Glomerular visceral epithelial cell (primary cell): ENCODE measurements around the gene APBB2.

Experiments used
- DNase-seq: peaks from one replicate; pipeline ENCODE4 v3.0.0-alpha.2; 2016; ENCODE audit errors: extremely low spot score

Gene APBB2

DNA sequence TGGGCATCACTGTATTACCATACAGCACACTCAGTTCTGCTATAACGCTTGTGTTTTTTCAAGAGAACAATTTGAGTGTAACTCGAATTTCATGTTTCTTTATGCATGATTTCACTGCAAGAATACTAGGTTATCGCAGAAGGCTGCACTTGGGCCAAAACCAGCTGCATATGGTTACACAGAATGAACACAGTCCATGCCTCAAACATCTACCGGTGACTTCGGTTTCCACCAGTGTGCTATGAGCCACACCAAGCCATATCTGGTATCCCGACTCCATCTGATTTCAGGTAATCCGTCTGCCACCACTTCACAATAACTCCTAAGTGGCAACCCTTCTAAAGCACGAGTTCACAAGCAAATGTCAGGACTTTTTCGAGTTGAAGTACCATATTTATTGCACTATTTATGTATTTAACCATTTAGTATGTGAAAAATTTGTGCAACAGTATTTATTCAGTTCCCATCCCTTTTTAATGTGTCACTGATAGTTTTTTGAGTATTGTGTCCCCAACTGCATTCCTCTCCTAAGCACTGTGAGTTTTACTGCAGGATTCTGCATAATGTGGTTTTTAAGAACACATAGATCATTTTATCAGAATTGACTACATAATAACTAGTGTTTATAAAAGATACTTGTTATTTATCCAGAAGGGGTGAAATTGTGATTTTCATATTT, 111.8 kb downstream of the APBB2 start:
- DNase-seq, result no peak

DNA sequence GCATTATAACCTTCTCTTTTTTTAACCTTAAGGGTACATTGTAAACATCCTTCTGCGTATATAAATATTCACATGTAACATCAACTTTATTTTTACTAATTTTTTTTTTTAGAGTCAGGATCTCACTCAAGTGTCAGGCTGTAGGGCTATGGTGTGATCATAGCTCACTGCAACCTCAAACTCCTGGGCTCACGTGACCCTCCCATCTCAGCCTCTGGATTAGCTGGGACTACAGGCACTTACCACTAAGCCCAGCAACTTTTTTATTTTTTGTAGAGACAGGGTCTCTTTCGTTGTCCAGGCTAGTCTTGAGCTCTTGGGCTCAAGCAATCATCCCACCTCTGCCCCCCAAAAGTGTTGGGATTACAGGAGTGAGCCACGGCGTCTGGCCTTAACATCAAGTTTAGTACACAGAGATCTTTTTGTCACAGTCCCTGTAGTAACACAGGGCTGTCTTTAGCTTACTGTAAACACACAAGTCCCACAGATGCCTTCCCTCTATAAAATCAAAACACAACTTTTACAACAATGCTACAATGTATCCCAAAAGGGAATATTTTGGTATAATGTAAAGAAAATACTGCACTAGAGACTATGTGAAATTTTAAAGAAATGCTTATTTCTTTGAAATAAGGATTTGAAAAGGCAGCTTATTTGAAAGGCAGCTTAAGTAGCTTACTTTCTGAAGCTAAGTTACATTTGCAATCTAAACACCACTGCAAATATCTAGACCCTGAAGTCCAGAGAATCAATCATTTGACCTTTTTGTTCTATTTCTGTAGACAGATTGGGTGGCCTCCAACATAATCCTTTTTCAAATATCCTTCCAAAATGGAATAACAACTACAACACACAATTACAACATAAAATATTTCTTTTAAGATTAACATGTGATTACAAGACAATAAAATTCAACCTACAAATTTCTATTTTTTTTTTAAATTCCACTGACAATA, 116.0 kb downstream of the APBB2 start:
- no peak for DNase-seq

GRCh38 chr4:41095973-41096372, 118.4 kb downstream of the APBB2 start:
- DNase-seq, result peak; percentile 61

GRCh38 chr4:41095192-41095872, 119.0 kb downstream of the APBB2 start:
- DNase-seq, result no peak

DNA sequence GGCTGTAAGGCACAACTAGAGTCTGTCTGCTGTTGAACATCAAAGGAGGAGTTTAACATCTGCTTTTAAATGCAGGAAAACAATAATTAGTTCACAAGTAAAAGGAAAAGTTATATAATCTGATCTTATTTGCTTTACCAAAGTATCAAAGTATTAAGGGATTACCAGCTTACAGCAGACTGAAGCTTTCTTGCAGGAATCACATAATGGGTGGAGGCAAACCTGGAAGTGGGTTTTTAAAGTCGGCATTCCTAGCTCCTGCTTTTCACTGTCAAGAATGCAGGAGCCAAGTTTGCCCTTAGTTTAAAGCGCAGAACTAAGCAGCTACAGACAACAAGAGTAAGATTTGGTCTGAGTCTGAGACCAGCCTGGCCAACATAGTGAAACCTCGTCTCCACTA, 122.2 kb downstream of the APBB2 start:
- no peak for DNase-seq

- DNase-seq, result no peak
Measured at GRCh38 chr4:41081847-41082246, 132.5 kb downstream of the APBB2 start.

- DNase-seq, result no peak
Measured at GRCh38 chr4:41080976-41081375, 133.4 kb downstream of the APBB2 start.

DNA sequence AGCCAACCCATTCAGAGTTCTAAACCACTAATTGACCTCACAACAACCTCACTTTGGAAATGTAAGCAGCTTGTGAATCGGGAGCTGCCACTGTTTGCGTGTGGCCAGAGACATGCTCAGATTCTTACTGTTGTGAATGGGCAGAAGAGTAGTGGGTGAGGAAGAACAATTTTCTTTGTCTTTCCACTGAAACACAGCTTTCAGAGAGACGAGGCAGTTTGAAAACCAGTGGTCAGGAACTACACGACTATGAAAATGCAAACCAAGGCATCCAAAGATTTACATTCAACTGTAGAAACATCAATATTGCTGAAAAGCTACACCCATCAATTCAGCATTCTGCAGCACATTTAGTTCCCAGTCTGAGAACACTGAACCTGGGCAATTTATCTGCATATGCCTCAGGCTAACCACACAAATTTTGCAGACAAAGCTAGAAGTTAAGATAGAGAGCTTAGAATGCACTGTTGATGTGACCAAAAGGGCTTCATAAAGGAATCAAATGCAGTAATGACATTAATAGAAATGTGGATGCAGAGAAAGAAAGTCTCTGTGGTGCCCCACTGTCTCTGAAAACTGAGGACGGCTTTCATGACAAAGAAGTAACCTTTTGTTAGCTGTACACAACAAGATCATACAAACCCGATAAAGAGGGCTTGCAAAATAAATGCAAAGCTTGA, 134.3 kb downstream of the APBB2 start:
- no peak for DNase-seq

DNA sequence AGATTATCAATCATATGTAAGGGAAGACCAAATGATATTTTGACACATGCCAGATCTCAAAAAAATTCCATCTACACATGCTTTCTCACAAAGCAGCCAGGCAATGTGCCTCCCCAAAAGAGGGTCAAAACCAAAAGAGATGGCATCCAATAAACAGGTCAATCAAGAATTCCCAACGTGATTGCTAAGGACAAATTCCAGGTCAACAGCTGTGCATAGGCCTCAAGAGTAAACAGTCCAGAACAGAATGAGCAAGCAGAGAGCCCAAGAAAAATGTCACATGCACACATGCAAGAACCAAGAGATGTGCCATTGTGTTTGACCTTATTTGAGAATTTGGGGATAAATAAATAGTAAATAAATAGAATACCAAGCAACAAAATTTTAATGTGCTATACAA, 136.7 kb downstream of the APBB2 start:
- DNase-seq, result no peak

DNA sequence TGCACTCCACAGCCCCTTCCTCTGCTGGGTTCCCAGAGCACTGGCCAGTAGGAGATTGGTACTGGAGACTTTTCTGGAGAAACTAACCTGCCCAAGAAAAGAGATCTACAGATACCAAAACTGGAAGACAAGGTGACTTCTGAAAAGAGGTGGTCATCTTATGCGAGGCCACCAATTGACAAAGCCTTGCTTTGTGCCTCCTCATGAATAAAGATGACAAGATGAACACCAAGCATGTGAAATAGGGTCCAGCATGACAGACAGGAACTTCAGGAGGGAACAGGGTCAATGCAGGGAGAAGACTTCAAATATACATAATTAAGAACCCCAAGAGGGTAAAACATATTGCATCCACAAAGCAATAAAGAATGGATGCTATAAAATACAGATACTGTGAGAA, 137.9 kb downstream of the APBB2 start:
- no peak for DNase-seq

DNA sequence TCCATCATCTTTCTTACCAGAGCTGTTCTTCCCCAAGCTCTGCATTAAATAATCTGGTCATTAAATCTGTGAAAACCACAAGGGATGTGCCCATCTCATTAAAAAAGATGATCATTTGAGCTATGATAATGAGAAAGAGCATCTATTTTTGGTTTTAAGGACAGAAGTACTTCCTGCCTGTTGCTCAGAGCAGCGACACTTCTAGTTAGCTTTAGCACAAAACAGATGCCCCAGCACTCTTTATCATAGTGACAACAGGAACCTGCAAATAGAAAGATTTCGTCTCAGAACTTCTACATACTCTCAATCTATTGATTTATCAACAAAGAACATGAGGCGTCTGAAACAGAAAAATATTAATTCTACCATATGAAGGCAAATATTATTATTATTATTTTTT, 140.1 kb downstream of the APBB2 start:
- DNase-seq, result no peak

DNA sequence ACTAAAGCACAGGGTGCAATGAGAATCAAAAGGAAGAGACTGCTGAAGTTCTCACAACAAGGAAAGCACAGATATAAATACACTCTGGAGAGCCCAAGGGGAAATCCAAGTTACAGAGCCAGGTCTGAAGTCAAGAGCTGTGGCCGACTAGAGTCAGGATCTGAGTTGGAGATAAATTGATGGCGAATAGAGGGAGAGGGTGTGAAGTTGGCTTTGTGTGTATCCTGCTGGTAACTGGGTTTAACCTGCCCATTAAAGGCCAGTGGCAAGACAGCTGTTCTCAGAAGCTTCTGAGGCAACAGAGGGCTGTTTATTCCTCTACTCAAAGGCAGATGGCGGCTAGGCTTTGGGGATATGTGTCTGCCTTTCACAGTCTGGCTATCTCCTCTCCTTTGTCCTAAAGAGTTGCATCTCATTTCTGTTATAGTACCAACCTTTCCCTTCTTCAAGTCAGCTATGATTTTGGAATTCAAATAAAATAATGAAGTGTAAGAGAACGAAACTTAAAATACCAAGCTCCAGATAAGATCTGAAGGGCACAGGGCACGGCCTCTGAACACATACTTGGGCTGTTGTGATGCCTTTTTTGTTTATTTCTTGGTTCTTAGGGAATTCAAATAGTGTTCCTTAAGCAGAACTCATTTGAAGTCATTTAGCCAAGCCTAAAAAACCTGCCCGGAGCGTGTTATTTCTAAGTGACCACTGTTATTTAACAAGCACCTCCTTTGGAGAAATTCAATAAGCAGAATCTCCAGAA, 142.1 kb downstream of the APBB2 start:
- DNase-seq, result no peak

GRCh38 chr4:41070516-41071281, 143.6 kb downstream of the APBB2 start:
- DNase-seq, result no peak

- DNase-seq, result no peak
Measured at GRCh38 chr4:41069838-41070237, 144.5 kb downstream of the APBB2 start.

- DNase-seq, result no peak
Measured at GRCh38 chr4:41069257-41069656, 145.1 kb downstream of the APBB2 start.

GRCh38 chr4:41067369-41067768, 147.0 kb downstream of the APBB2 start:
- no peak for DNase-seq

DNA sequence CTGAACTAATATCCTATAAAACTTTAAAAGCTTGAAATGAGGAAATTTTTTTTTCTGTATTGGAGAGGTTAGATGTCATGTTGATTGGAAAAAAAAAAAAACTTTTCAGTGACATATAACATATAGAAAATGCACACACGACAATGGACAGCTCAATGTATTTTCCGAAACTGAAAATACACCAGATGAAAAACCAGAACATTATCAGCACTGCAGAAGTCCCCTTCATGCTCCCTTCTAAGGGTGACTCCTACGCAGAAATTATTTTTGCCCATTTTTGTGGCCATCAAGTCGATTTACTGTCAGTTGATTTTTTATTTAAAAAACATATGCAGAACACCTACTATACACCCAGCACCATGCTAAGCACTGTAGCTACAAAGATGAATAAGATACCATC, 148.3 kb downstream of the APBB2 start:
- DNase-seq, result no peak

- DNase-seq, result no peak
Measured at GRCh38 chr4:41065434-41066006, 148.8 kb downstream of the APBB2 start.

DNA sequence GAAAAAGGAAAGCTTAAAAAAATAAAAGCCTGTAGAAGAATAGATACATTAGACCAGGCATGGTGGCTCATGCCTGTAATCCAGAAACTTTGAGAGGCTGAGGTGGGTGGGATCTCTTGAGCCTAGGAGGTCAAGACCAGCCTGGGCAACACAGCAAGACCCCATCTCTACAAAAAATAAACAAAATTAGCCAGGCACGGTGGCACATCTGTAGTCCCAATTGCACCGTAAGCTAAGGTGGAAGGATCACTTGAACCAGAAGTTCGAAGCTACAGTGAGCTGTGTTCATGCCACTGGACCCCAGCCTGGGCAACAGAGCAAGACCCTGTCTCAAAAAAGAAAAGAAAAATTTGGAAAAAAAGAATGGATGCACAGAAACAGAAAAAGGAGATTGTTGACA, 149.4 kb downstream of the APBB2 start:
- DNase-seq, result no peak
